ENCODE results near the gene PPP1R7.

The PPP1R7 gene

DNA sequence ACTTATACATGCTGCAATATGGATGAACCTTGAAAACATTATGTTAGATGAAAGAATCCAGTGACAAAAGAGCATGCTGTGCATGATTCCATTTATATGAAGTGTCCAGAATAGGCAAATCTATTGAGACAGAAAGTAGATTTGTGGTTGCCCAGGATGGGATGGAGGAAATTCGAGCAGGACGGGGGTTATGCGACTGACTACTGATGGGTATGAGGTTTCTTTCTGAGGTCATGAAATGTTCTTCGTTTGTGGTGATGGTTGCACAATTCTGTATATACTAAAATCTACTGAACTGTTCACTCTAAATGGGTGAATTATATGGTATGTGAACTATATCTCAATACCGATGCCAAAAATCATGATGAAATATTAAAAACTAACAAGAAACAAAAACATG lies 29.3 kb upstream of the PPP1R7 start:
- DNase-seq: no peak

DNA sequence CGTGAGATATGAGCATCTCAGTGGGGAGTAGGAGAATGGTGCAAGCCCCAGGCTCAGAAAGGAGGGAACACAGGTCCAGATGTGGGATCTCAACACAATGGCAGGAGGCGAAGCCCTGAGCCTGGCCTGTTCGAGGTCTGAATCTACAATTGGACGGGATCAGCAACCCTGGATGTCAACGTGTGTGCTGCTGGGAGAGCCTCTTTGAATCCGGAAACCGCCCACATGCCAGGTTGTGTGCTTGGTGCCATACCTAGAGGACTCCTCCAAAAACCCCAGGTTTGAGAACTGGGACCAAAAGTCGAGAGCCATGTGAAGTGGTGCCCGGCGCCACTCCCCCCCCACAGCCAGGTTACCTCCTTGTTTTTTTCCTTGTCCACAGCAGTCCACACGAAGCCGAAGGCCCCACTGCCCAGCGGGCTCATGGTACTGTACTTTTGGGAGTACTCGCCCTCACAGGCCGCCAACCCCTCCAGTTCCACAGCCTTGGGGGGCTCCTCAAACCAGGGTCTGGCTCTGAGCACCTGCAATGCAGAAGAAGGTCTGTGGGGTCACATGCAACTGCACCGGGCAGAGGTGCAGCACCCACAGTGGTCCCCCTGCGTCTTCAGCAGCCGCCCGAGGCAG lies 27.8 kb upstream of the PPP1R7 start:
- DNase-seq: no peak

DNA sequence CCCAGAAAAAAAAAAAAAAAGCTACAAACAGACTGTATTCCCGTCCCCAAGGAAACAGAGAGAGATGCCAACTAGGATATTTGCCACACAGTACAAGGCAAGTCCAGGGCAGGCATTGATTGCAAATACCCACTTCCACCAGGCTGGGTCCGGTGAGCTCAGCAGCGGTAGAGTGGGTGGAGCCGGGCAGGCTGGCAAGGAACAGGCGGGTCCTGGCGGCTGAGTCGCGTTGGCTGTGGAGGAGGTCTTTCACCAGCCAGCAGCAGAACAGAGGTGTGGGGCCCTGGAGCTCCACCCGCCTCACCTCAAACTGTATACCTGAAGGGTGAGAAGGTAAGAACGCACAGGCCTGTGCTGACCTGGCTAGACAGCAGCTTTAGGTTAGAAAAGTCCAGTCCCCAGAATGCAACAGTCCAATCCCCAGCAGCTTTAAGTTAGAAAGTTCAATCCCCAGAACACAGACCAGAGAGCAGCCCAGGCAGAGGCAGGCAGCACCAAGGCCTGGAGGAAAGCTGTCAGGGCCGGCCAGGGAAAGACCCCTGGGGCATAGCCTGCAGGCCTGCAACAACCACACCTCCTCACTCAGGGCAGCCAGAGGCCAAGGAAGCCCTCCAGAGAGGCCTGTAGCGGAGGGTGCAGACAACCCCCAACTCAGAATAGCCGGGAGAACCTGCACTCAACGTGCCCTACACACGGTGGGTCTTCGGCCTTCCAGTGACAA lies 26.3 kb upstream of the PPP1R7 start:
- no peak for DNase-seq

DNA sequence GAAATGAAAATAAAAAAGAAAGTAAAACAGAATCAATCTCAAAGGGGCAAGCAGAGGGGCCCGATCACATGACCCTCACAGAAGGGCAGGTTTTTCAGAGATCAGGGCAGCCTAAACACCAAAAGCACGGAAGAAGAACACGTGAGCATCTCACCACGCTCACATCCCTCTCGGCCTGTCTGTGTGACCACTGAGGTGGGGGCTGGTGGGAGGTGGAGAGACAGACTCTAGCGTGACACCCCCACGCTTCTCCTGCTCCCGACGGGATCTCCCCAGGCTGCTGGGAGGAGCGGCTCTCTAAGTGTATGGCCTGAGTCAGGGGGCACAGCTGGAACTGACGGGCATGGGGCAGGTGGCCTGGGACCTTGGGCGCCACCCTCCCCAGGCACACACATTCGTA lies 24.6 kb upstream of the PPP1R7 start:
- DNase-seq: no peak

DNA sequence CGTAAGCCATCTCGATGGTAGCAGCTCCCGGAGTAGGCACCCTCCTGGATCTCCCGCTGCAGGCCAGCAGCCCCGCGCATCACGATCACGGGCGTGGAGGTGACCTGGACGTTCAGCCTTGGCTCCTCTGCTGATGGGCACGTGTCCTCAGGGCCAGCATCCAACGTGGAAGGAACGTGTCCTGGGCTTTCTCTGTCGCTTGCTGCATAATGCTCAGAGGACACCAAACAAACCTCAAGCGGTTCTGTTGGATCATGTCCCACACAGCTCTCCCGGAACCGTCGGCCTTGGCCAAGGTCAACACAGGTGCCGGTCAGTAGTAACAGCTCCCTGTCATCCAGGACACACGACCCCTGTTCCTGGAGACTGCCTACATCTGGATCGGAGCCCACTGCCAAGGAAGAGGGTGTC lies 24.1 kb upstream of the PPP1R7 start:
- DNase-seq: no peak

DNA sequence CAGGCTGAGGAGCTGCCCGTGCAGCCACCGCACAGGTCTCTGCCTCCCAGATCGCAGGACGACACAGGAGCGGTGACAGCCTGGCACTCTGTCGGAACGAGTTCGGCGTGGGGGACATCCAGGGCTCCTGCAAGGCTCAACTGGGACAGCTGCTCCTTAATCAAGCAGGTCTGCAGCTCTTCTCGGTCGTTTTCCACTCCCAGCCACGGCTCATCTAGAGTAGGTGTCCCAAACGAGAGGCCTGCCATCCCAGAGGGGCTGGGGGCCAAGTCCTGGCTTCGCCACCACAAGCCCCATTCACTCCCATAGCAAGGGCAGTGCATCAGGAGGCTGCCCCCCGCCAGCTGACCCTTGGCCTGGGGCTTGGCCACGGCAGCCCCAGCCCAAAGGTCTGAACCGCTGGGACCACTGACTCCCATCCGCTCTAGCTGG lies 23.5 kb upstream of the PPP1R7 start:
- no peak for DNase-seq

DNA sequence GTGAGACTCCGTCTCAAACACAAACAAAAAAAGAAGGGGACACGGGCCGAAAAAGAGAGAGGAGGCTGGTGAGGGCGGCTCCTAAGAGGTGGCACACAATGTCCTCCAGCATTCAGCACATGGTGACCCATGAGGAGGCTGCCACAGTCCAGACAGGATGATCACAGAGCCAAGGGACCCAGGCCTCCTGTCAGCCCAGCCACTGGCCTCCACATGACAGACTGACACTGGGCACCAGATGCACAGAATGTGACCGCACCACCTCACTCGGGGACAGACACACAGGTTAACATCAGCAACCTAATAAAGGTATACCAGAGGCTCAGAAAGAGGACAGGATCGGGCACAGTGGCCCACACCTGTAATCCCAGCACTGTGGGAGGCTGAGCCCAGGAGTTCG lies 22.0 kb upstream of the PPP1R7 start:
- no peak for DNase-seq

DNA sequence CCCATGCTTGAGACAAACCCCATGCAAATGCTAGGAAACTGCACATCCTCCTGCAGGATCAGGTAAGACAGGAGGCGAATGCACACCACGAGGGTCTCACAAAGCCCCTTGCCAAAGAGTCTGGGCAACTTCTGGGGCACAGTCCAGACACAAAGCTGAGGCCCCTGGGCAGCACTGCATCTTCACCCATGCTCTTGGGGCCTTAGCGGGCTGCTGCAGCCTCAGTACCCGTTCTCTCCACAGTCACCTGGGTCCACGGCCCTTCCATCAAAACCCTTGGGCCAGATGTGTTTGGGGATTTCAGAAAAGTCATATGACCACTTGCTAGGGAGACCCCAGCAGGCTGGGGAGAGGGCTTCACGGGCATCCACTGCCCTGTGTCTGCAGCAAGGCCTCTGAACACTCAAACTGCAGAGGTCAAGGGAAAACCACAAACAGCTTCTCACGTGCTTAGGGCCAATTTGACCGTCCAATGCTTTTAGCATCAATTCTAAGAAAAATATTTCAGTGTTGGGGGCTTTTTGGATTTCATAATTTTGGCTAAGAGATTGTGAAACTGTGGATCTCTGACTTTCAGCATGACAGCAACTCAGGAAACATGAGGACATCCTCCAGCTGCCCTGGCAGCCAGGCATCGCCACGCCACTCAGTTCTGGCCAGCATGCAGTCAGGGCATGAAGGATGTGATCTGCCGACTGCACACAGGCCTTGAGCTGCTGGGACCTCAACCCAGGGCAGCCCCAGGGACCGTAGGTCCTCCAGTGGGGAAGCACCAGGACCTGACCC lies 21.0 kb upstream of the PPP1R7 start:
- no peak for DNase-seq

DNA sequence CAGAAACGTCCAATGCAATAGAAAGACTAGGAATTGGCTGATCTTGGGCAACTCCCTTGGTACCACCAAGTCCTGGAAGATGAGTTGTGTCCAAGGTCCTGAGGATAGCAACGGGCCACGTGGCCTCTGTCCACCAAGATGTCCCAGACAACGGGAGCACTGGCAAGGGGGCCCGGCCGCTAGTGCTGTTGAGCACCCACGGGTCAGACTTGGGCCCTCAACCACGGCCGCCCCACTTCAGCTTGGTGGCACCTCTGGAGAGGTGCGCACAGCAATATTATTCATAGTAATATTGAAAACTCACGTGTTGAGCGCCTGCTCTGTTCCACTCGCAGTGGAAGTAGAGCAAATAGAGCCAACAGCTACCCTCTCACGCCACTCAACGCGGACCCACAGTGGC lies 20.0 kb upstream of the PPP1R7 start:
- no peak for DNase-seq

DNA sequence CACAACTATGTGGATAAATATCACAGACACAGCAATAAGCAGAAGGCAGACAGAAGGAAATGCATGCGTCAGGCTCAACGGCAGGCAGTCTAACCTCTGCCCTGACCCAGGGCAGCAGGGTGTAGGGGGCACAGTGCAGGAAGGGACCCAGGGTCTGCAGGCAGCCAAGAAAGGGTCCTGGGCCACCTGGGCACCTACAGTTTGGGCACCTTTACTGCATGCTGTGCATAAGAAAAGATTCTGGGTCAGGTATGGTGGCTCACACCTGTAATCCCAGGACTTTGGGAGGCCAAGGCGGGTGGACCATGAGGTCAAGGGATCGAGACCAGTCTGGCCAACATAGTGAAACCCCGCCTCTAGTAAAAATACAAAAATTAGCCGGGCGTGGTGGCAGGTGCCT lies 18.7 kb upstream of the PPP1R7 start:
- DNase-seq: no peak

DNA sequence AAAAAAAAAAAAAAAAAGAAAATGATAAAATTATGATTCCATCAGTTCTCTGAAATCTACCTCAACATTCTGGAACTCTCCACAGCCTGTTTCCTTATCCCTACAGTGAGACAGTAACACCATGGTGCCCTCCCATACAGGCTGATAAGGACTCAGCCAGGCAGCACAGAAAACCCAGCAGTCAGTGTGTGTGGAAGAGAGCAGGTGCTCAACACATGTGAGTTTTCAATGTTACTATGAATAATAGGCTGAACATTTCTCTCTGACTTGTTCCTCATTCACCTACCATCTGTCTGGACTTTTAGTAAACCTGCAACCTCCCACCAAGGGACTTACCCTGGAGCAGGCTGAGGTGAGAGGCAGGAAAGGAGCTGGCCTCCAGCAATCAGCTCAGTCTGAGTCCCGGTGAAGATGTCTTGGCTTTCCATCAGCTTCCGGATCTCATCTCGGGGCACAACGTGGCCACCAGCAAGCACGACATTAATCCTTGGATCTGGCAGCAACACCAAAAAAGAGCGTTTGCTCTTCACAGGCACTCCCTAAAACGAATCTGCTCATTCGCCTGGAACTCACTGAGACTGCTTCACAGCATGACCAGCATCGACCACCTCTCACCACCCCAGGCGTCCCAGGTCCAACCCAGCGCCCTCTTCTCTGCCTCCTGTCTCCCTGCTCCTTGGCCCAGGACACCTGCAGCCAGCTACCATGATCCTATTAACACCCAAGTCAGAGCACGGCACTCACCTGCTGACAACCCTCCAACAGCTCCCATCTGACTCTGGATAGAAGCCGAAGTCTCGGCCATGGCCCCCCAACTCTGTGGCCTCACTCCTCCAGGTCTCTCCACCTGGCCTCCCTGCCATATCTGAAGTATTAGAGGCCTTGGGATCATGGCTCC lies 17.5 kb upstream of the PPP1R7 start:
- no peak for DNase-seq

DNA sequence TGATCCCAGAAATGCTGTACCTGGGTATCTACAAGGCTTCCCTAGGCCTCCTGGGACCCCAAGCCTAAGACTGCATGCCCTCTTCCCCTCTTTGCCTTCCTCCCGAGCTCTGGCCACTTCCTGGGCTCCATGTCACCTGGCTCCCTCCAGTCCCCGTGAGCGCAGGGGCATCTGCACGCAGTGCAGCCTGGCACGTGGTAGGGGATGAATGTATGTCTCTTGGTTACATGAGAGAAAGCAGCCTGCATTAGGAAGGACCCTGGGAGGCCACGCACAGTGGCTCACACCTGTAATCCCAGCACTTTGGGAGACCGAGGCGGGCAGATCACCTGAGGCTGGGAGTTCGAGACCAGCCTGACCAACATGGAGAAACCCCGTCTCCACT lies 16.8 kb upstream of the PPP1R7 start:
- no peak for DNase-seq

DNA sequence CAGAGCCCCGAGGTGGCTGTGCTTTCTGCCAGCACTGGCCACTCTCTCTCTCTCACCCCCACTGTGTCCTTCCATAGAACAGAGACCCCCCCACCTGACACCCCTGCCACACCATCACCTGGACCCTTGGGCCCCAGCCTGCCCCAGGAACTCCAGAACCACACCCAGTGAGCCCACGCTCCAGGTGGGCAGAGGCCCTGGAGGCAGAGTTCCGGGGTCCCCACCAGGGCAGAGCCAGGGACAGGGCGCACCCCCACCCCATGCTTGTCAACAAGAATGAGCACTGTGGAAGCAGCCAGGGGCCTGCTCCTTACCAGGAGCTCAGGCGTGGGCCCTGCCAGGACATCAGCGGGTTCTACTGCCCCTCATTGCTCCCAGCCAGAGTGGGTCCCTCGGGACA lies 15.6 kb upstream of the PPP1R7 start:
- DNase-seq: no peak

DNA sequence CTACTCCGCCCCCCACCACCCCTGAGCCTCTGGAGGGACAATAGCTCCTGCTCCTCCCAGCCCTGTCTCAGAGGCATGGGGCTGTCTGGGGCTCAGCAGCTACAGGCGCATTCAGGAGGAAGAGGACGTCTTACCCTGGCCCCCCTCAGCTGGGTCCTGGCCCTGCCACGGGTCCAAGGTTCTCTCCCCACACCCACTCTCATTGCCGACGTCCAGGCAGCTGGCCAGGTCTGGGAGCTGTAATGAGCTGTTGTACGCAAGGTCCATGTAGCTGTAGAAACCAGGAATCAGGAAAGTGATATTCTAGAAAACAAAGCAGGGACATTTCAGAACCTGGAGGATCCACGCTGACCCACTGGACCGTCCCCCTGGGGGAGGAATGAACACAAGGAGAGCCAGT lies 14.5 kb upstream of the PPP1R7 start:
- DNase-seq: no peak

DNA sequence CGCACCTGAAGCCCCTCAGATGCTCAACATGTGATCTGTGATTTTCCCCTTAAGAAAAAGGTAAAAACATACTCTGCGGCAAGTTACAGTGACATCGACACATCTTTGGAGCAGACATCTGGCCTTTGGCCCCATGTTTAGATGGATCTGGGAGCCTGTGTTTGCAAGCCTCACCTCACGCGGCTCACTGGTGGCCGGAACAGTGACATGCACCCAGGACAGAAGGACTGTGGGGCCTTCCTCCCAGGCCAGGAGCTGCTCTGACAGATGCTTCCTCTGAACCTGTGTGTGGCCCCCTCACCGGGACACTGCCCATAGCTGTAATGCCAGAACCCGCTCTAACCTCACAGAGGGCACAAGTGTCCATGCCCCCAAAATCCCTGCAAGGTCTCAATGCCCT lies 14.1 kb upstream of the PPP1R7 start:
- DNase-seq: no peak

DNA sequence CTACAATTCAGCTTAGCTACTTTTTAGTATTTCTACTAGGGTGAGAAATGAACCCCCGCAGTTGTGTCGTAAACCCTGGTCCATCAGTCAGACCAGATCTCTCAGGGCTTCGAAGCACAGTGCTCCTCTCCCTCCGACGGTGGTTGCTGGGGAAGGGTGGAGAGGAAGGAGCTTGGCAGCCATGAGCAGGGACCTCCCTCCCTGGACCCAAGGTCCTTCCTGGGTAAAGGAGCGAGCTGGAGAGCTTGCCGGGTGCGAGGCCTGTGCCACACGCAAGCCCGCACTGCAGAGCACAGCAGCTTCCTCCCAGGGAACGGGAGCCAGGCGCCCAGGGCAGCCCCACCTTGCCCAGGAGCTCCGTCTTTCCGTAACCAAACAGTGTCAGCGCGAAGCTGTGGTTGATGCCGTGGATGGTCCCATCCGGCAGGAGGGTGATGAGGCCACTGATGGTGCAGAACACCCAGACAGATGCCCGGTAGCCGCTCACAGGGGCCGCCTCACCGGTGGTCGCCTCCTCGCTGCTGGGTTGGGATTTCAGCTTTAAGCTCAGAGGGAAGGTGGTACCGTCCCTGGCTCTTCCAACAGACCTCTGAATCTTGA lies 13.5 kb upstream of the PPP1R7 start:
- no peak for DNase-seq

DNA sequence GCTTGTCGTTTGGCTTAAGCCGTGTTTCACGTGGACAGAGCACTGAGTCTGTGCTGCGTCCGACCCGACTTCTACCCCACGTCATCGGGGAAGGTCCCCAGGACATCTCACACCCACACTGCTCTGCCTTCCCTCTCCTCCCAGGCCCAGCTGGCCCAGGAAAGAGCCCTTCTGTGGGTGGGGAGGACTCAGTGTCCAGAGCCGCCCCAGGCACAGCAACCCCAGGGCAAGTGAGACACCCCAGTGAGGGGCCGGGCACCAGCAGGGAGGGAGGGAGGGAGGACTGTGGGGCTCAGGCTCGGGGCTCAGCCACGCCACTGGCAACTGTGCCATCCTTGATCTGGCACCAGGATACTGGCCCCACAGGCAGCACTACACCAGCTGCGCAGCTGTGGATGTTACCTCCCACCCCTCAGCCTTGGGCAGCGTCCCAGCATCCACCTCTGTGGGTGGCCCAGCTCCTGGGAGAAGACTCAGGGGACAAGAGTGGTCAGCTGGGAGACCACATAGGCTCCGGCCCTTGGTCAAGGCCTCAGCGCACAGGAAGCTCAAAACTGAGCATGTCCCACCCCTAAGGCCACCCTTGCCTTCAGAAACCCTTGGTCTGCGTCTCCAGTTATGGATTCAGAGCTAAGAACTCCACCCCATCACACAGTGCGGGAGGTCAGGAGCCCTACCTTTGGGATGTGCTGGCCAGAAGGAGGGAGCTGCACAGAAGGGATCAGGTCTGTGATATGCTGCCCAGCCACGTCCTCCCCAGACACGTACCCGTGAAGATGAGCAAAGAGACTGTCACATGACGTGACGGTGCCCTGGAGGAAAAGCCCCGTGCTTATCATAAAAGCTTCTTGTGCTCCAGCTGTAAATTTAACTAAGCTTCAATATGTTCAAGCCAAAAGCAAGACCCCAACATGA lies 12.7 kb upstream of the PPP1R7 start:
- no peak for DNase-seq

DNA sequence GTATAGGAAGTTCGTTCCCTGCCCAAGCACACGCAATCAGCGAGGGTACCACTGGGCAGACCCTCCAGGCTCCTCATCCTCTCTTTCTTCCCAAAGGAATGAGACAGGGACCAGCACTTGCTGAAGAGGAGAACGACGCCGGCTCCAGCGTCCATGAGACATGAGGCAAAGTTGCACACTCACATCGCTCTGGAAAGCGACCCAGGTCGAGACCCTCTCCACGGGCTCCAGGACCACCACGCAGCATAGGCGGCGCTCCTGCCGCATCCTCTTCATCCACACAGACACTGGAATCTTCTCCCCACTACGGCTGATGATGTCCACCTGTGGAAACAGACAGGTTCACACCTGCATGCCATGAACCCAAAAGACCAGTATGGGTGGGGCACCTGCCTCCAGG lies 11.8 kb upstream of the PPP1R7 start:
- DNase-seq: no peak

DNA sequence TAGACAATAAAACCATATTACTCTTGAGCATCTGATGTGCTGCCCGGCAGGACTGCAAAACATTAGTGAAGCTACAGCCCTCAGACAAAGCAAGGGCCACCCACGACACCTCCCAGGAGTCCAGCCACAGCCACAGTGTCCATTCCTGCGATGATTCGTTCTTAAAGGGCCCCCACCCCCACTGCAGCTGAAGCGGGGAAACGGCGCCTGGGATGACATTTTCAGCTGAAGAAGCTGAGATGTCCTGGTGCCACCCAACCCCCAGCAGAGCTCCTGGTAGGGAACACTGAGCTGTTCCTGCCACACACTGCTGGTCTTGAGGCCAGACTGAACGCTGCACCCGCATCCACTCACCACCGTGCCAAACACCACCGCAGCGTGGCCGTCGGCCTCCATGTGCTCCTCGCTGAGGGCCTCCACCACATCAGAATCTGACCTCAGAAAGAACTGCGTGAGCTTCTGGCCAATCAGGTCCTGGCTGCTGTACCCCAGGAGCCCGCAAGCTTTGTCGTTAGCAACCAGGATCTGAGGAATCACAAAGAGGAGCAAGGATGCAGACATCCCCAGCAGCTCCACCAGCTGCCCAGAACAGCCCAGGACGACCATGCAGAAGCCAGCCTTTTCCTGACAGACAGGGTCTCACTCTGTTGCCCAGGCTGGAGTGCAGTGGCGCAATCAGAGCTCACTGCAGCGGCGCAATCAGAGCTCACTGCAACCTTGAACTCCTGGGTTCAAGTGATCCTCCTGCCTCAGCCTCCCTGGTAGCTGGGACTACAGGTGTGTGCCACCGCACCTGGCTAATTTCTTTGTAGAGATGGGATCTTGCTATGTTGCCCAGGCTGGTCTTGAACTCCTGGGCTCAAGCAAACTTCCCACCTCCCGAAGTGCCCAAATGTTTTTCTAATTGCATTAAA lies 10.5 kb upstream of the PPP1R7 start:
- DNase-seq: no peak

DNA sequence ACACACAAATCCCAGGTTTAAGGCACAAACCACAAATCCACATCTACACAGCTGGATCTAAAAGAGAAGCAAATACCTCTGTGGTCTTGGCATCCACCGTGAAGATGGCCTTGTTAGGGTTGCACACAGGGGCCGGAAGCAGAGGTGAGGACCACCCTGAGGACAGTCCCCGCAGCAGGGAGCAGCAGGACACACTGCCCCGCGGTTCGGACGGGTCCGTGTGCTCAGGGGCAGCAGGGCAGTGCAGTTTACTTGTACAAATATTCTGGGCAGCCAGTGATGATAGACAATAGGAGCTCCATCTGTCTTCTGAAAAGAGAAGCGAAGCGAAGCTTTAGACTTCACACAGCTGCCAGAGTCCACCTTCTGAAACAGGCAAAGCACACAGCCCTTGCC lies 9.8 kb upstream of the PPP1R7 start:
- no peak for DNase-seq

Measured in DMS53 (cell line).